ENCODE measurements around the gene MRNIP. TPM values are rescaled to one million over a fixed set of nuclear protein-coding genes. Genes with fewer than 3 reads are reported as not detected.

The MRNIP gene
- total and polyA plus RNA-seq, 2 of the 4 experiments (the other 2 are of a cell fraction): 6.6 to 24.7 TPM

Small RNAs within 50 kb of the gene (microRNA-seq; reads per million reads assigned to microRNA genes)
- gene MIR1229 (ENCODE audit: insufficient read depth in 1 of 2, insufficient read length in 1 of 2, unreplicated experiment in 1 of 2) (2.1 to 6.6 reads per million in 2 experiments), gene RF00019 (ENCODE audit: insufficient read depth, insufficient read length) (not detected)

Small RNAs within 50 kb of the gene (small RNA-seq; reads per million reads assigned to genes)
- gene MIR1229: 0 reads per million in 5 experiments
- gene RF00019: 0 reads per million in 5 experiments

Other genes with a start within 250 kb of the MRNIP start
- 300 and 735 TPM in 2 replicates for gene HNRNPH1, start 235.1 kb downstream of the MRNIP start, total RNA-seq (2012; rRNA removed)
- 230 and 288 TPM in 2 replicates for gene HNRNPH1, start 235.1 kb downstream of the MRNIP start, polyA plus RNA-seq (2012; rRNA removed)
- 0.18 TPM in 1 of 2 replicates, not detected in the other for gene CBY3, start 177.8 kb downstream of the MRNIP start, total RNA-seq (2012; rRNA removed)
- not detected in 2 replicates for gene CBY3, start 177.8 kb downstream of the MRNIP start, polyA plus RNA-seq (2012; rRNA removed)
- gene CANX, start 159.8 kb downstream of the MRNIP start, total RNA-seq (2012; rRNA removed): 345 and 552 TPM in 2 replicates
- 216 and 233 TPM in 2 replicates for gene CANX, start 159.8 kb downstream of the MRNIP start, polyA plus RNA-seq (2012; rRNA removed)
- gene MAML1, start 126.0 kb downstream of the MRNIP start, total RNA-seq (2012; rRNA removed): 4.7 TPM in 2 replicates
- gene MAML1, start 126.0 kb downstream of the MRNIP start, polyA plus RNA-seq (2012; rRNA removed): 10.2 and 20.4 TPM in 2 replicates
- gene LTC4S, start 64.8 kb downstream of the MRNIP start, total RNA-seq (2012; rRNA removed): not detected in 2 replicates
- 0.72 and 1.9 TPM in 2 replicates for gene LTC4S, start 64.8 kb downstream of the MRNIP start, polyA plus RNA-seq (2012; rRNA removed)
- gene MGAT4B, start 52.0 kb downstream of the MRNIP start, total RNA-seq (2012; rRNA removed): 53.9 and 73.7 TPM in 2 replicates
- 155 and 164 TPM in 2 replicates for gene MGAT4B, start 52.0 kb downstream of the MRNIP start, polyA plus RNA-seq (2012; rRNA removed)
- gene SQSTM1, start 37.9 kb downstream of the MRNIP start, total RNA-seq (2012; rRNA removed): 168 and 184 TPM in 2 replicates
- 152 and 201 TPM in 2 replicates for gene SQSTM1, start 37.9 kb downstream of the MRNIP start, polyA plus RNA-seq (2012; rRNA removed)
- gene TBC1D9B, start 49.1 kb upstream of the MRNIP start, total RNA-seq (2012; rRNA removed): 18.3 and 58.6 TPM in 2 replicates
- gene TBC1D9B, start 49.1 kb upstream of the MRNIP start, polyA plus RNA-seq (2012; rRNA removed): 78.1 and 83.8 TPM in 2 replicates
- 12.5 and 12.9 TPM in 2 replicates for gene RNF130, start 212.9 kb upstream of the MRNIP start, total RNA-seq (2012; rRNA removed)
- 18.5 and 21.7 TPM in 2 replicates for gene RNF130, start 212.9 kb upstream of the MRNIP start, polyA plus RNA-seq (2012; rRNA removed)

All from IMR-90 (cell line).